PC-3 (cell line): ENCODE results near the gene SPATA32. TPM values are rescaled to one million over a fixed set of nuclear protein-coding genes. Genes with fewer than 3 reads are reported as not detected.
A peak's percentile ranks its signal among the peaks of the same experiment; 100 is the strongest.

ENCODE experiments used
- ATAC-seq: fragments of 200-7000 bp; cut with Tn5 transposase; 2 replicates; pipeline ENCODE4 v1.9.1; 2020; ENCODE audit warnings: mild to moderate bottlenecking, moderate library complexity
- BruUV-seq: library from RNA; stranded (reverse); fragments of 400-500 nt; replicated peaks from 2 replicates; lab custom pipeline; 2021; lab: Mats Ljungman, UMichigan
- CTCF ChIA-PET: fragments of 300-600 bp; sonication (Branson Sonifier 250); formaldehyde crosslinking; loops from one replicate; lab custom pipeline; 2022; ENCODE audit warnings: antibody characterized with exemption; lab: Charles Lee
- POLR2A ChIA-PET: fragments of 300-600 bp; sonication (Branson Sonifier 250); formaldehyde crosslinking; loops from one replicate; lab custom pipeline; 2022; ENCODE audit warnings: antibody characterized with exemption; ENCODE audit not compliant: unreplicated experiment; lab: Charles Lee
- DNase-seq: peaks from one replicate; pipeline ENCODE4 v3.0.0-alpha.2; 2015
- H2AFZ ChIP-seq: fragments of 300-600 bp; sonication (generic); 2 replicates; pipeline ENCODE4 v1.6.0; 2016; ENCODE audit warnings: antibody characterized with exemption, low read length
- H3F3A ChIP-seq: fragments of 300-600 bp; sonication (generic); one replicate; pipeline ENCODE4 v1.6.0; 2017; ENCODE audit warnings: antibody characterized with exemption, low read length, control low read depth, mild to moderate bottlenecking; ENCODE audit not compliant: unreplicated experiment
- H3K27ac ChIP-seq: fragments of 300-600 bp; sonication (generic); 2 replicates; pipeline ENCODE4 v1.5.1; 2016; ENCODE audit warnings: mild to moderate bottlenecking, low read length
- H3K27me3 ChIP-seq: fragments of 300-600 bp; sonication (generic); 2 replicates; pipeline ENCODE4 v1.6.1; 2016; ENCODE audit warnings: low read length, mixed read lengths
- H3K36me3 ChIP-seq: fragments of 300-600 bp; sonication (generic); 2 replicates; pipeline ENCODE4 v1.6.1; 2016; ENCODE audit warnings: low read depth, mixed run types, low read length, mixed read lengths
- H3K4me1 ChIP-seq: fragments of 300-600 bp; sonication (generic); 2 replicates; pipeline ENCODE4 v1.5.1; 2016; ENCODE audit warnings: low read length; ENCODE audit not compliant: insufficient read depth
- H3K4me2 ChIP-seq: fragments of 300-600 bp; sonication (generic); 2 replicates; pipeline ENCODE4 v1.6.0; 2016; ENCODE audit warnings: low read length
- H3K4me3 ChIP-seq: fragments of 300-600 bp; sonication (generic); 2 replicates; pipeline ENCODE4 v1.5.1; 2016; ENCODE audit warnings: mild to moderate bottlenecking, low read length, mixed read lengths
- H3K79me2 ChIP-seq: fragments of 300-600 bp; sonication (generic); 2 replicates; pipeline ENCODE4 v1.6.1; 2017; ENCODE audit warnings: low read length, mixed read lengths
- H3K9ac ChIP-seq: fragments of 300-600 bp; sonication (generic); 2 replicates; pipeline ENCODE4 v1.6.0; 2016; ENCODE audit warnings: mild to moderate bottlenecking, low read length
- H3K9me2 ChIP-seq: fragments of 300-600 bp; sonication (generic); replicated peaks from 2 replicates; pipeline ENCODE4 v1.6.1; 2016; ENCODE audit warnings: mixed run types, low read length, mixed read lengths
- H3K9me3 ChIP-seq: fragments of 300-600 bp; sonication (generic); 2 replicates; pipeline ENCODE4 v1.6.1; 2016; ENCODE audit warnings: low read length, mixed read lengths
- H4K20me1 ChIP-seq: fragments of 300-600 bp; sonication (generic); 2 replicates; pipeline ENCODE4 v1.6.1; 2016; ENCODE audit warnings: low read length, mixed read lengths
- CTCF ChIP-seq: fragments of 300-600 bp; sonication (generic); conservative IDR thresholded peaks from 2 replicates; pipeline ENCODE4 v1.5.1; 2017; ENCODE audit warnings: antibody characterized with exemption, low read depth, mild to moderate bottlenecking, low read length
- EZH2 ChIP-seq: fragments of 300-600 bp; sonication (generic); IDR thresholded peaks from one replicate; pipeline ENCODE4 v1.6.1; 2017; ENCODE audit warnings: antibody characterized with exemption, mild to moderate bottlenecking, low read length; ENCODE audit not compliant: unreplicated experiment
- EZH2phosphoT487 ChIP-seq: fragments of 300-600 bp; sonication (generic); IDR thresholded peaks from 2 replicates; pipeline ENCODE4 v1.6.1; 2018; ENCODE audit warnings: mild to moderate bottlenecking, antibody characterized with exemption, low read length, borderline replicate concordance
- intact Hi-C: fragments of 100-400 bp; cut with micrococcal nuclease; formaldehyde crosslinking; loops from 2 replicates; pipeline ENCODE4 v1.9.0; 2023
- total RNA-seq: library from RNA; depleted of rRNA; stranded (reverse); fragments of >200 nt; gene quantifications from 2 replicates; pipeline ENCODE4 v1.2.3, GENCODE V29; 2014

SPATA32 gene
- total RNA-seq, 1 experiment from 2014 or later = not detected

DNA sequence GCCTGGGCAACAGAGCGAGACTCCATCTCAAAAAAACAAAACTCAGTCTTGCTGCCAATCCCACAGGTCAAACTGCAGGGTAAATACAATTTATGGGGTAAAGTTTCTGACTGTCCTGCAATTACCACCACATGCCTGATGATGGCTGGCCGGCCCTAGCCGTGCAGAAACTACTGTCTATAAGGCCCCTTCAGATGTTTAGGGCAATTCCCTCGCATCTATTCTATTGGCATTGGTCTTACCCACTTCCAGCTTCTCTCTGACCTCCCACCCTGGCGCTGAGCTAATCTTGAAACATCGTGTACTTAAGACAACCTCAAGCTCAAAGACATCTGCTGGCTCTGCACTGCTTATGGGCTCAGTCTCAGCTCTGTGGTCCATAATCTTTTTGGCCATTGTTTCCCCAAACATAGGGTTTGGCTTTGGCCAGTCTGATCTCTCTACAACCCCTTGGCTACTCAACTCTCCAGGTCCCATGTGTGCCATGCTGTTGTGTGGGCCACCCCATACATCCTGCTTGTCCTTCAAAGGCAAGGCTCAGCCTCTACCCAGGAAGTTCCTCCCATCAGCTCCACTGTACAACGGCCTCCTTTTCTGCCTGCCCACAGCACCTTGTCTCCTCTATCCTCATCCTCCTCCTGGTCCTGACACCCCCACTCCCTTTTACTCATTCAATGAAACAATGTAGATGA is 38.3 kb upstream of the SPATA32 start:
- peaks cover 6% of the 10 kb centered on the region; the same call in 1 of the 2 replicates for H4K20me1 ChIP-seq
- no peak overlapping the region for H3K27ac ChIP-seq
- H3K9me3 ChIP-seq = no peaks in the 10 kb centered on the region
- H3K9ac ChIP-seq = no peak overlapping the region
- ChIA-PET POLR2A (no interaction called here), CTCF (no interaction called here)
- peaks cover 37% of the 10 kb centered on the region for H3K4me1 ChIP-seq
- intact Hi-C loops = no loop called here
- H3K27me3 ChIP-seq = no peaks in the 10 kb centered on the region
- H3K36me3 ChIP-seq = peaks cover 11% of the 10 kb centered on the region; the same call in 1 of the 2 replicates
- BruUV-seq = no TSS peak
- DNase-seq = no peak
- no peak overlapping the region for H3K4me3 ChIP-seq
- peaks cover 94% of the 10 kb centered on the region for H3K79me2 ChIP-seq
- TF ChIP-seq CTCF = 0 out of 2 replicates have a peak, but pooled peaks have one; percentile 14
- no peak for TF ChIP-seq EZH2phosphoT487
- H3K4me2 ChIP-seq = no peak overlapping the region
- H2AFZ ChIP-seq = no peak overlapping the region
- H3K9me2 ChIP-seq = no peaks in the 10 kb centered on the region
- ATAC-seq = no peak; the same call in 1 of the 2 replicates
- peaks cover 2% of the 10 kb centered on the region for H3F3A ChIP-seq

GRCh38 chr17:45299361-45299760 is 37.5 kb upstream of the SPATA32 start:
- POLR2A ChIA-PET = no interaction called here
- BruUV-seq = no TSS peak

More at GRCh38 chr17:45299361-45299760, 37.5 kb upstream of the SPATA32 start:
- no peaks in the 10 kb centered on the region for H3K9me2 ChIP-seq
- H3K27me3 ChIP-seq = no peaks in the 10 kb centered on the region
- peaks cover 10% of the 10 kb centered on the region for H3F3A ChIP-seq
- H3K9me3 ChIP-seq = no peaks in the 10 kb centered on the region
- peaks cover 46% of the 10 kb centered on the region for H3K4me1 ChIP-seq
- peaks cover 1% of the 10 kb centered on the region; the same call in 1 of the 2 replicates for H4K20me1 ChIP-seq
- peaks cover 11% of the 10 kb centered on the region; the same call in 1 of the 2 replicates for H3K36me3 ChIP-seq
- peaks cover 94% of the 10 kb centered on the region for H3K79me2 ChIP-seq
- no peak overlapping the region for H3K9ac ChIP-seq
- H3K27ac ChIP-seq = no peak overlapping the region
- H2AFZ ChIP-seq = no peak overlapping the region
- intact Hi-C loops = no loop called here
- H3K4me3 ChIP-seq = no peak overlapping the region
- DNase-seq (no peak), ATAC-seq (no peak)
- TF ChIP-seq EZH2phosphoT487 (no peak), CTCF (no peak), EZH2 (no peak)
- H3K4me2 ChIP-seq = no peak overlapping the region
- CTCF ChIA-PET = no interaction called here
